ENCODE data around the gene GOT1. TPM values are rescaled to one million over a fixed set of nuclear protein-coding genes. Genes with fewer than 3 reads are reported as not detected.

GOT1 gene
- total RNA-seq: 20.8 and 21.0 TPM in 2 replicates

GRCh38 chr10:99430451-99431189 lies at the start of gene GOT1:
TSS of gene GOT1 (minus strand) at chr10:99430624. CDS start at chr10:99430565, 59 bp downstream.

Other genes starting within 250 kb of the GOT1 start
- not detected in 2 replicates for gene HPSE2, start 194.8 kb downstream of the GOT1 start, total RNA-seq
- under 0.01 TPM in 1 of 2 replicates, not detected in the other for gene CNNM1, start 101.3 kb downstream of the GOT1 start, total RNA-seq
- gene NKX2-3, start 102.3 kb upstream of the GOT1 start, total RNA-seq: not detected in 2 replicates
- gene SLC25A28, start 189.8 kb upstream of the GOT1 start, total RNA-seq: 9.8 and 14.7 TPM in 2 replicates
- 18.4 and 19.2 TPM in 2 replicates for gene ENTPD7, start 228.9 kb upstream of the GOT1 start, total RNA-seq